T-helper 9 cell (primary cell): ENCODE results near the gene GRK2.
A peak's percentile ranks its signal among the peaks of the same experiment; 100 is the strongest.

Experiments used
- DNase-seq: peaks from one replicate; pipeline ENCODE4 v3.0.0-alpha.2; 2020

The GRK2 gene

GRCh38 chr11:67283481-67283963 lies 17.2 kb downstream of the GRK2 start:
- no peak for DNase-seq

DNA sequence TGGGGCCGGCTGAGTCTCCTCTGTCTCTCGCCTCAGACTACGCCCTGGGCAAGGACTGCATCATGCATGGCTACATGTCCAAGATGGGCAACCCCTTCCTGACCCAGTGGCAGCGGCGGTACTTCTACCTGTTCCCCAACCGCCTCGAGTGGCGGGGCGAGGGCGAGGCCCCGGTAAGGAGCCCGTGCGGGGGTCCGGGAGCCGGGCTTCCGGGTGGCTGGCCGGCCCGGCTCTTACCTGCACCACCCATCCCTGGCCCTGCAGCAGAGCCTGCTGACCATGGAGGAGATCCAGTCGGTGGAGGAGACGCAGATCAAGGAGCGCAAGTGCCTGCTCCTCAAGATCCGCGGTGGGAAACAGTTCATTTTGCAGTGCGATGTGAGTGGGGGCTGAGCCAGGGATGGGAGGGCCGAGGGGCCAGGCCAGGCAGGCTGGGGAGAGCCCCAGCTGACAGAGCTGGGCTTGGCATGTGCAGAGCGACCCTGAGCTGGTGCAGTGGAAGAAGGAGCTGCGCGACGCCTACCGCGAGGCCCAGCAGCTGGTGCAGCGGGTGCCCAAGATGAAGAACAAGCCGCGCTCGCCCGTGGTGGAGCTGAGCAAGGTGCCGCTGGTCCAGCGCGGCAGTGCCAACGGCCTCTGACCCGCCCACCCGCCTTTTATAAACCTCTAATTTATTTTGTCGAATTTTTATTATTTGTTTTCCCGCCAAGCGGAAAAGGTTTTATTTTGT lies 18.7 kb downstream of the GRK2 start:
- no peak for DNase-seq

- no peak for DNase-seq
Observed at GRCh38 chr11:67285541-67286498, 19.5 kb downstream of the GRK2 start.

DNA sequence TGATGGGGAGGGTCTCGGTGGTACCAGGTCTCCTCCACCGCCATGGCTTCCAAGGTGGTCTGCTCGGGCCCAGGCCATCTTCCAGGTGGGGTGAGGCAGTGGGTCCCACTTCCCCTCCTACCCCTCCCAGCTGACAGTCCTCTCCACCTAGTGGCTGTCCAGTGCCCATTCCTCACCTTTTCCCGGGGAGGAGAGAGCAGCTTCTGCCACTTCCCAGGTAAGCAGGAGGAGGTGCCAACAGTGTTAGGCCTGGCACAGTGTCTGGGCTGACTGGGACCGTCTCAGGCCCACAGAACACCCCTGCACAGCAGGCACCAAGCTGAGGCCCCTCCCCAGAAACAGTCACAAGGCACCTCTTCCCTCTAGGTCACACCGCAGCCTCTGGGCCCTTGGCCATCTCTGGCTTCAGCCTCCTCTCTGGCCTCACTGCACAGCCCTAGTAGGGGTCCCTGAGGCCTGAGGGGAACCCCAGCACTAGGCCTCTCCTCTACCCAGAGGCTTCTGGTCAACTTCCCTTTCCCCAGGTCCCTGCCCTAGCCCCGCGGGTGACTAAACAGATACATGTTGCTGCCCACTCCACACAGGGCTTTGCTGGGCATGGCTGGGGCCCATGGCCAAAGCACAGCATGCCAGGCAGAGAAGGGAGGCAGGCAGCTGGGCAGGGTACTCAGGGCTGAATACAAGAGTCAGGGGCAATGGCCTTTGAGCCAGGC lies 20.5 kb downstream of the GRK2 start:
- no peak for DNase-seq

DNA sequence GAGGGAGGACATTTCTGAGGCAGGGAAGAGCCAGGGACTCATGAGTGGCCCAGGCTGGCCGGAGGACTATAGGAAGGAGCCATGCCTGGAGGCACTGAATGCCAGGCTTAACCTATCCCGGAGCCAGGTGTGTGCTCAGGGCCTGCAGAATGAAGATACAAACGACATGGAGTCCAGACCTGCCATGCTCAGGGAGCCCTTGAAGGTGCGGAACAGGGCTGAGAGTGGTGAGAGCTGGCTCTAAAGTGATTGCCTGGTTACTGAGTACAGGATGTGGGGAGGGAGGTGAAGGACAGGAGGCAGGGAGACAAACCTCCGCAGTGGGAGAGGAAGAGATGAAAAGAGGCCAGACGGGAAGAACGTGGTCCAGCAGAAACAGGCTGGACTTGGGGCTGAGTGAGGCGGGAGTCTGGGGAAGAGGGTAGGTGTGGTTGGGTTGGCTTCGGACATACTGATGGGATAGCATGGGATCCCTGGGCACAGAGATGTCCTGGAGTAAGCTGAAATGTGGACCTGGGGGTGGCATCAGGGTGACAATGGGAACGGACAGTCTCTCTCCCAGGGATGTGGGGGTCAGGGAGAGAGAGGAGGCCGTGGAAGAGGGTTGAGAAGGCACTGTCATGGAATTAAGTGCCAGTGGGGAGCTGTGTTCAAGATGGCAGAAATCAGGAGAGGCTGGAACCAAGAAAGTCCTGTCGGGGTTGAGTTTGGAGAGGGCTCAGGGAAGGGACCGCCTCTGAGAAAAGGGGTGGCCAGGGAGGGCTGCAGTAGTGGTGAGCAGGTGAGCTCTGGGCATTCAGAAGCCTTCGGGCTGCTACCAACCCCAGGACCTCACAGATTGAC lies 21.3 kb downstream of the GRK2 start:
- DNase-seq = no peak

DNA sequence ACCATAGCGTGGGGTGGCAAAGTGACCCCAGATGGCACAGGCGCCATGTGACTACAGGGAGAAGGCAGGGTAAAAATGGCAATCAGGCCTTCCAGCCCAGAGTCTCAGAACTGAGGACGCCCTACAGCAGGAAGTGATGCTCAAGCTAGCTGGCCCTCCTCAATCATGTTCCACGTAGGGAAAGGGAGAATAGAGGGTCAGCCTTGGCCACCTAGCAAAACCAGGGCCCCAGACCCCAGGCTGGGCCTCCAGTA lies 21.9 kb downstream of the GRK2 start:
- no peak for DNase-seq

DNA sequence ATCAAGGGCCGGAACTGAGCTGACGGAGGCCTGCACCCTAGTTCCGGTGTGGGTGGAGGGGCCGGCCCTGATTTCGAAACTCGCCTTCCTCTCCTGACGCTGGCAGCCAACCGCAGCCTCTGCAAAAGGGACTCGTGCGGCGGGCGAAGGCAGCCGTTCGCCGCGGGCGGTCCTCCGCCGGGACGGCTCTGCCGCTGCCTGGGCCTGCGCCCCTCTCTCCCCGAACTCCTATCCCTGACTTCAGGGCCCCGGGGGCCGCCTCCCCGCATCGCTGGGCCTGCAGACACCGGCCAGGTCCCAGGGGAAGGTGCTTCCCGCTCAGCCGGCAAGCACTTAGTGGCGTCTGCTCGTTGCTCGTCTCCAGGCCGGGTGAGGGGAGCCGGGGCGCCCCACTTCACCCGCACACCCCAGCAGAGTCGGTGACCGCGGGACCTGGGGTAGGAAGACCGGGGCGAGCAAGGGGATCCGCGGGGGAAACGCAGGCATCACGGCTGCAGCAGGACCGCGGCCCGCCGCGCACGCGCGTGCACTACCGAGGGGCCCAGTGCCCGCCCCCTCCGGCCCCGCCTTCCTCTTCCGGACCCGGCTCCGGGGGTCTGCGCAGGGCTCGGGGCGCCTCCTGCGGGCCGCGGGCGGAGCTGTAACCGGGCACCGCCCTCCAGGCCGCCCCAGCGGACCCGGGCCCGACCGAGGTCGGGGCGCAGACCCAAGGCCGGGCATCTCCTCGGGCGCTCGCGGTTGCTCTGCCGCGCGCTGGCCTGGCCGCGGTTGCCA lies 22.4 kb downstream of the GRK2 start:
- DNase-seq = peak; percentile 79

DNA sequence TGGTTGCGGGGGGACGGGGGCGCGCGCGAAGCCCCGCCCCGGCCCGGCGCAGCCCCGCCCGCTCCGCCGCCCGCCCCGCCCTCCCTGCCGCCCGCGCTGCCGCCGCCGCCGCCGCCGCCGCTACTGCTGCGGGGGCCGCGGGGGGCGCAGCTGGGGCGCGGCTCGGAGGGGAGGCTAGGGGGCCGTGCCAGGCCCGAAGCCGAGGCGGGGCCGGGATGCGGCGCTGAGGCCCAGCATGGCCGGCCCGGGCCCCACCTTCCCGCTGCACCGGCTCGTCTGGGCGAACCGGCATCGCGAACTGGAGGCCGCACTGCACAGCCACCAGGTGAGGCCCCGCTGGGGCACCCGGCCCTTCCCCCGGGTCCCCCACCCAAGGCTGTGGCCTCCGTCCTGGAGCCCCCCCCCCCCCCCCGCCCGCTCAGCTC lies 23.0 kb downstream of the GRK2 start, which contains the start of gene ANKRD13D:
Gene ANKRD13D, plus strand, starts transcription at position 78 of the 425 bp plus-strand sequence. Its CDS starts 158 bp downstream, at position 236.
- DNase-seq = no peak

DNA sequence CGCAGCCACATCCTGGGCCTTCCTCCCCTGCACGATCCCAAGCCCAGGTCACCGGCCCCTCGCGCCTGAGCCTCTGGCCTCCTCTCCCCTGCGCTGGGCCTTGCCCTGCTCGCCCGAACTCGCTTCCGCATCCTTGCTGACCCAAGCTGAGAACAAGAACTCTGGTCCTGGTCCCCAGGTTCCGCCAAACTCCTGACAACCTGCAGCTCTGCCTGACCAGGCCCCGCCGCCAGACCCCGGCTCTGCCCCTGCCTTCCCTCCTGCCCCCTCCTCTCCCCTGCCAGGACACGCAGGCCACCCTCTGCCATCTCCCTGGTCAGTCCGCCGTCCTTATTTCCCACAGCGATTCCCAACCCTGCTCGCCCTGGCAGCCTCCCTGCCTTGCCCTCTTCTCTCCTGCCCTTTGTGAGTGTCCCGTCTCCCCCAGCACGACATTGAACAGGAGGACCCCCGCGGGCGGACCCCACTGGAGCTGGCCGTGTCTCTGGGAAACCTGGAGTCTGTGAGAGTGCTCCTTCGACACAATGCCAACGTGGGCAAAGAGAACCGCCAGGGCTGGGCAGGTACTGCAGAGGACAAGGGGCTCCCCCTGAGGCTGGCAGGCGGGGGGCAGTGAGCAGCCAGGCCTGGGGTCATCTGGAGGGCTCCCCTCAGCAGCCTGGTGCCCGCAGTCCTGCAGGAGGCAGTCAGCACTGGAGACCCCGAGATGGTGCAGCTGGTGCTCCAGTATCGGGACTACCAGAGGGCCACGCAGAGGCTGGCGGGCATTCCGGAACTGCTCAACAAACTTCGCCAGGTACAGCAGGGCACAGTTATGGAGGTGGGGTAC lies 23.6 kb downstream of the GRK2 start:
- no peak for DNase-seq

DNA sequence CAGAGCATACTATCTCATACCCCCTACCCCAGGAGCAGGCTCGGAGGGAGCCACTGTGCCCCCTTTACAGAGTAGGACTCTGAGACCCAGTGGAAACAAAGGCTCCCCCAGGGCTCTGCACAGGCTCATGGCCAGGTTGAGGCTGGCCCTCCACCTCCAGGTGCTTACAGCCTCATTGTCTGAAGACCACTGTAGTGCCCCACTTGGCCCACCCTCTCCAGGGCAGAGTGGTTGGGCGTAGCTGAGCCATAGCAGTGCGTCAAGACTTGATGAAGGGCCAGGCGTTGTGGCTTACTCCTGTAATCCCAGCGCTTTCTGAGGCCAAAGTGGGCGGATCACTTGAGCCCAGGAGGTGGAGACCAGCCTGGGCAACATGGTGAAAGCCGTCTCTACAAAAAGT lies 24.5 kb downstream of the GRK2 start:
- no peak for DNase-seq

DNA sequence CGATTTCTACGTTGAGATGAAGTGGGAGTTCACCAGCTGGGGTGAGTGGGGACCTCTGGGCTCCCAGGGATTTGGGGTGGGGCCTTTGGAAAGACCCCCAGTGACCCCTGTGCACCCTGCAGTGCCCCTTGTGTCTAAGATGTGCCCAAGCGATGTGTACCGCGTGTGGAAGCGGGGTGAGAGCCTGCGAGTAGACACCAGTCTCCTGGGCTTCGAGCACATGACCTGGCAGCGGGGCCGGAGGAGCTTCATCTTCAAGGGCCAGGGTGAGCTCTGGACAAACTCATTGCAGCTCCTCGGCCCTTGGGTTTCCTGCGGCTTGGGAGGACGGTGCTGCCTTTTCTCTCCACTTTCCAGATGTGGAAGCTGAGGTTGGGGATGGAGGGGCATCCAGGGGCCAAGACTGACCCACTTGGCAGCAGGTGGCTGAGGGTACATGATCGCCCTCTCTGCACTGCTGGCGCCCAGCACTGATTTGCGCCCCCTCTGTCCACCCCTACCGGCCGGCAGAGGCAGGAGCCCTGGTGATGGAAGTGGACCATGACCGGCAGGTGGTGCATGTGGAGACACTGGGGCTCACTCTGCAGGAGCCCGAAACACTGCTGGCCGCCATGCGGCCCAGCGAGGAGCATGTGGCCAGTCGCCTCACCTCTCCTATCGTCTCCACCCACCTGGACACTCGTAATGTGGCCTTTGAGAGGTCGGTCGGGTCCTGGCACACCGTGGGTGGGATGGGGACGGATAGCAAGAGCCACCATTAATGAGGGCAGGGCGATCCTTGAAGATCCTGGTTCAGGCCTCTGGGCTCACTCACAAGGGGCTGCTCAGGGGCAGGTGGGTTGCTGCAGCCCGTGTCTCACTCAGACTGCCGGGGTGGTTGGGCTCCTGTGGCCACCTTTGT lies 25.5 kb downstream of the GRK2 start:
- DNase-seq = no peak

DNA sequence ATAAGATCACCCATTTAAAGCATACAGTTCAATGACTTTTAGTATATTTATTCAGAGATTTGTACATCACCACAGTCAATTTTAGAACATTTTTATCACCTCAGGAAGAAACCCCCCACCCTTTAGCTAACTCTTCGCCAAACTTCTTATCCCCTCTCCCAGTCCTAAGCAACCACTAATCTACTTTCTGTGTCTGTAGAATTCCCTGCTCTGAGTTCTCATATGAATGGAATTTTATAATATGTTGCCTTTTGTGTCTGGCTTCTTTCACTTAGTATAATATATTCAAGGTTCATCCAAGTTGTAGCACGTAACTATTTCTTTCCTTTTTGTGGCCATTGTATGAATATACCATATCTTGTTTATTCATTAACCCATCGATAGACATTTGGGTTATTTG lies 26.4 kb downstream of the GRK2 start:
- DNase-seq = no peak

DNA sequence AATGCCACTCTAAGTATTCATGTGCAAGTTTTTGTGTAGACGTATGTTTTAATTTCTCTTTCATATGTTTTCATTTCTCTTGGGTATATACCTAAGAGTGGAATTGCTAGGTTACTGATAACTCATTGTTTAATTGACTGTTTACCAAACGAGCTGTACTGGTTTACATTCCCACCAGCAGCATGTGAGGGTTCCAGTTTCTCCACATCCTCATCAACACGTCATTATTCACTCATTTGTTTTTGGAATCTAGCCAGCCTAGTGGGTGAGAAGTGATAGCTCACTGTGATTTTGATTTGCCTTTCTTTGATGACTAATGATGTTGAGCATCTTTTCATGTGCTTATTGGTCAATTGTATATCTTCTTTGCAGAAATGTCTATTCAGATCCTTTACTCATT lies 26.8 kb downstream of the GRK2 start:
- no peak for DNase-seq

DNA sequence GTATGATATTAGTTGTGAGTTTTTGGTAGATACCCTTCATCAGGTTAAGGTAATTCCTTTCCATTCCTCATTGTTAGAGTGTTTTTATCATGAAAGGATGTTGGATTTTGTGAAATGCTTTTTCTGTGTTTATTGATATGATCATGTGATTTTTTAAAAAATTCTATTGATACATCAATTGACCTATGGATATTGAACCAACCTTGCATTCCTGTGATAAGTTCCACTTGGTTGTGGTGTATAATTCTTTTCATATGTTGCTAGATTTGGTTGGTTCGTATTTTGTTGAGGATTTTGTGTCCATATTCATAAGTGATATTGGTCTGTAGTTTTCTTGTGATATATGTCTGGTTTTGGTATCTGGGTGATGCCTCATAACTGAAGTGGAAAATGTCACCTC lies 29.6 kb downstream of the GRK2 start:
- no peak for DNase-seq

GRCh38 chr11:67298786-67299185 lies 32.5 kb downstream of the GRK2 start:
- DNase-seq = no peak

- DNase-seq = no peak
Observed at GRCh38 chr11:67299471-67300191, 33.4 kb downstream of the GRK2 start.

DNA sequence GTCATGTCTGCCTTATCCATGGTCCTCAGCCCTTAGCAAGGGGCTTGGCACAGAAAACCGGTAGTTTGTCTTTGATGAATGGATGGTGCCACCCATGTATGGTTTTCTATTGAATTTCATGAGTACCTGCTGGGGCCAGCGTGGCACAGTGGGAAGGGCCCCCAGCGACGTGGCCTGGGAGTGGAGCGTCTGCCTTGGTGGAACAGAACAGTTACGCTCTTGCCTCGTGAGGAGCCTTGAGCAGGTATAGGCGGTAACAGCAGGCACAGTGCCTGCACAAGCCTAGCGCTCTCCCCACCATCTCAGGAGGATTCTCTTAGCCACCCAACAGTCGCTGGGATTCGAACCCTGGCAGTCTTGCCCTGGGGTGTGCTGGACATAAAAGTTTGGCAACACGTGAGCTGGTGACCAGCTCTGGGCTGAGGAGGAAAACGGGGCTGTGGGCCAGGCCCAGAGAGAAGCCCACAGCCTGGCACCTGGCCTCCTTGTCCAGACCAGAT lies 34.0 kb downstream of the GRK2 start:
- DNase-seq = no peak

DNA sequence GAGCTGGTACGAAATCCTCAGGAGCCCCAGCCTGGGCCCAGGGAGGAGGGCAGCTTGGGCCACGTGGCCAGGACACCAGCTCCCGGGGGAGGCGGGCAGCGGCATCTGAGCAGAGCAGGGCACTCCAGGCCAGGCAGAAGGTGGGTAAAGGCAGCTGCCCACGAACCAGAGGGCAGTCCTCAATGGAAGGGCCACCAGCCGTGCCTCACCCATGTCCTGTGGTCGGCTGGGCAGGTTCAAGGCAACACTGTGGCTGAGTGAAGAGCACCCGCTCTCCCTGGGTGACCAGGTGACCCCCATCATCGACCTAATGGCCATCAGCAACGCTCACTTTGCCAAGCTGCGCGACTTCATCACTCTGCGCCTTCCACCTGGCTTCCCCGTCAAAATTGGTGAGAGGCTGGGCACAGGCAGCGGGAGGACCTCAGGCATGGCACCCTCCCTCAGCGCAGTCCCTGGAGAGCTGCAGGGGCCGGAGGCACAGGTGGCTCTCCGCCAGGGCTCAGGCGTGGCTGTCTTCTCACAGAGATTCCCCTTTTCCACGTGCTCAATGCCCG lies 34.6 kb downstream of the GRK2 start:
- DNase-seq = no peak
